ENCODE results near the gene SLC14A1. TPM values are rescaled to one million over a fixed set of nuclear protein-coding genes. Genes with fewer than 3 reads are reported as not detected.

SLC14A1 gene
- total and polyA plus RNA-seq, 2 of the 8 experiments (the other 6 are each of a cell fraction or from before 2014, with no cell fraction given), result 0.18 TPM; not detected in 1

DNA sequence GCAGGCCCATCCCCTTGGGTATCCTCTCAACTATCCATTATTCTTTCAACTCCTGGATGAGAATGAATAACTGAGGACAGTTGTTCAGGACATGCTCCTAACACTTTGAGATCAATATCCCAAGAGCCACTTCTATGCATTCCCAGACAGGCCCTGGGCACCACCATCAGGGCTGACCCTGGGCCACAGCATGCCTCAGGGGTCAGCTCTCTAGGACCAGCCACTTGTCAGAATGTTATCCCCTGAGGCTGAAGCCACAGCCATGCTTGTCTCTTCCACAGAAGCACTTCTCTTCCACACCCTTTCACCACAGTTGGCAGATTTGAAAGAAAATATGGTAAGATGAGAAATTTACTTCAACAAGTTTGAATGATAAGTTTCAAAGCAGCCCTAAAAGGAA lies 28.7 kb downstream of the SLC14A1 start:
- no peak overlapping the region for H4K8ac ChIP-seq (ENCODE audit: extremely low read depth, insufficient read depth, low read length)
- no peaks in the 10 kb centered on the region for H3K79me2 ChIP-seq (ENCODE audit: control insufficient read depth in 1 of 2, insufficient read depth in 2 of 2, low read length in 2 of 2)
- H2BK20ac ChIP-seq (ENCODE audit: low read length), result no peak overlapping the region; the same call in 1 of the 2 replicates
- no peaks in the 10 kb centered on the region; a peak in 1 of 4 replicates for H3K9me3 ChIP-seq (ENCODE audit: insufficient read depth in 2 of 2, low read depth in 1 of 2, low read length in 1 of 2)
- H2AFZ ChIP-seq (ENCODE audit: low read length), result no peak overlapping the region
- H3K23me2 ChIP-seq (ENCODE audit: low read depth, low read length), result no peaks in the 10 kb centered on the region
- H3K27ac ChIP-seq (ENCODE audit: low read depth, low read length), result no peak overlapping the region
- no peak overlapping the region for H3K4me3 ChIP-seq (ENCODE audit: extremely low read depth in 1 of 4, insufficient read depth in 2 of 4, low read depth in 3 of 4, low read length in 4 of 4)
- H3K79me1 ChIP-seq (ENCODE audit: low read depth, low read length), result no peaks in the 10 kb centered on the region
- H3K9ac ChIP-seq (replicated peaks in 1 of 4; ENCODE audit: extremely low read depth in 1 of 4, low read depth in 3 of 4, low read length in 3 of 4), result no peak overlapping the region
- H2BK15ac ChIP-seq (ENCODE audit: low read length), result no peak overlapping the region
- H3K56ac ChIP-seq (replicated peaks; ENCODE audit: insufficient read length, low read depth, low read length), result no peak overlapping the region
- ChIA-PET POLR2A (ENCODE audit: partially characterized antibody) (no interaction called here), CTCF (ENCODE audit: partially characterized antibody) (interaction anchor here (0.6 to 2.5 kb wide), 7 partner anchors 9 to 127 kb away, joined by 3 to 11 read pairs (median 3); no protein-coding TSS in a partner anchor)
- H4K5ac ChIP-seq (ENCODE audit: insufficient read length, low read depth, low read length), result no peak overlapping the region
- no peak overlapping the region for H3K18ac ChIP-seq (ENCODE audit: extremely low read depth, low read length)
- H3K4me1 ChIP-seq (replicated peaks in 1 of 4; ENCODE audit: control insufficient read depth in 3 of 4, insufficient read depth in 4 of 4, low read length in 3 of 4), result peaks cover 2 to 11% (median 4%) of the 10 kb centered on the region in 4 experiments; a peak in 5 of 7 replicates
- no peak overlapping the region for H2AK5ac ChIP-seq (ENCODE audit: low read depth, low read length)
- H3K23ac ChIP-seq (ENCODE audit: insufficient read length), result no peak overlapping the region
- H3K36me3 ChIP-seq (ENCODE audit: control insufficient read depth in 2 of 4, insufficient read depth in 4 of 4, low read length in 3 of 4), result no peaks in the 10 kb centered on the region
- DNase-seq (ENCODE audit: low read depth in 1 of 2, low spot score in 2 of 2), result no peak
- no peak overlapping the region for H4K91ac ChIP-seq (replicated peaks; ENCODE audit: insufficient read length, low read length)
- no peak overlapping the region for H3K4me2 ChIP-seq (ENCODE audit: insufficient read depth in 1 of 2, low read depth in 2 of 2, low read length in 2 of 2)
- H3K14ac ChIP-seq (ENCODE audit: insufficient read length), result no peak overlapping the region
- H2BK12ac ChIP-seq (ENCODE audit: low read depth, low read length), result no peak overlapping the region
- H3K27me3 ChIP-seq (replicated peaks in 1 of 4; ENCODE audit: control insufficient read depth in 3 of 4, extremely low read depth in 1 of 4, insufficient read depth in 3 of 4, low read length in 3 of 4), result no peaks in the 10 kb centered on the region; a peak in 1 of 7 replicates
- FAIRE-seq, result no peak
- H4K20me1 ChIP-seq (replicated peaks in 1 of 2; ENCODE audit: control insufficient read depth in 1 of 2, insufficient read depth in 2 of 2, low read length in 2 of 2), result no peaks in the 10 kb centered on the region
- H2BK5ac ChIP-seq (ENCODE audit: low read depth, low read length), result no peak overlapping the region
- no peak overlapping the region for H2BK120ac ChIP-seq (replicated peaks; ENCODE audit: low read depth, low read length)
- no peak overlapping the region for H3K4ac ChIP-seq (replicated peaks; ENCODE audit: insufficient read length, low read depth, low read length)
- TF ChIP-seq KDM5A (IDR thresholded peaks at IDR 0.05; ENCODE audit: low read length) (no peak), RFX5 (IDR thresholded peaks at IDR 0.05; ENCODE audit: borderline replicate concordance, low read depth, low read length) (no peak), KDM4A (IDR thresholded peaks at IDR 0.05; ENCODE audit: low read depth, low read length, severe bottlenecking) (no peak), POLR2A (IDR thresholded peaks at IDR 0.05; ENCODE audit: control extremely low read depth in 1 of 2, low read depth in 2 of 2, low read length in 2 of 2) (no peak), RBBP5 (IDR thresholded peaks at IDR 0.05; ENCODE audit: borderline replicate concordance, low read depth, low read length) (no peak), EGR1 (IDR thresholded peaks at IDR 0.05; ENCODE audit: borderline replicate concordance, low read depth, low read length) (no peak), SP2 (IDR thresholded peaks at IDR 0.05; ENCODE audit: low read length) (no peak), HDAC6 (IDR thresholded peaks at IDR 0.05; ENCODE audit: low read depth, low read length) (no peak), CHD2 (IDR thresholded peaks at IDR 0.05; ENCODE audit: low read length) (no peak), CTBP2 (IDR thresholded peaks at IDR 0.05; ENCODE audit: borderline replicate concordance, insufficient read depth, insufficient read length, low read length) (no peak), SP4 (IDR thresholded peaks at IDR 0.05; ENCODE audit: low read length) (no peak)
- TF ChIP-seq, protein P1, sequence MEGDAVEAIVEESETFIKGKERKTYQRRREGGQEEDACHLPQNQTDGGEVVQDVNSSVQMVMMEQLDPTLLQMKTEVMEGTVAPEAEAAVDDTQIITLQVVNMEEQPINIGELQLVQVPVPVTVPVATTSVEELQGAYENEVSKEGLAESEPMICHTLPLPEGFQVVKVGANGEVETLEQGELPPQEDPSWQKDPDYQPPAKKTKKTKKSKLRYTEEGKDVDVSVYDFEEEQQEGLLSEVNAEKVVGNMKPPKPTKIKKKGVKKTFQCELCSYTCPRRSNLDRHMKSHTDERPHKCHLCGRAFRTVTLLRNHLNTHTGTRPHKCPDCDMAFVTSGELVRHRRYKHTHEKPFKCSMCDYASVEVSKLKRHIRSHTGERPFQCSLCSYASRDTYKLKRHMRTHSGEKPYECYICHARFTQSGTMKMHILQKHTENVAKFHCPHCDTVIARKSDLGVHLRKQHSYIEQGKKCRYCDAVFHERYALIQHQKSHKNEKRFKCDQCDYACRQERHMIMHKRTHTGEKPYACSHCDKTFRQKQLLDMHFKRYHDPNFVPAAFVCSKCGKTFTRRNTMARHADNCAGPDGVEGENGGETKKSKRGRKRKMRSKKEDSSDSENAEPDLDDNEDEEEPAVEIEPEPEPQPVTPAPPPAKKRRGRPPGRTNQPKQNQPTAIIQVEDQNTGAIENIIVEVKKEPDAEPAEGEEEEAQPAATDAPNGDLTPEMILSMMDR (IDR thresholded peaks at IDR 0.05; ENCODE audit: control extremely low read depth in 1 of 3, insufficient read depth in 1 of 3, low read depth in 1 of 3, low read length in 3 of 3), result no peak
